ENCODE data around the gene PLCL2.

Gene PLCL2

DNA sequence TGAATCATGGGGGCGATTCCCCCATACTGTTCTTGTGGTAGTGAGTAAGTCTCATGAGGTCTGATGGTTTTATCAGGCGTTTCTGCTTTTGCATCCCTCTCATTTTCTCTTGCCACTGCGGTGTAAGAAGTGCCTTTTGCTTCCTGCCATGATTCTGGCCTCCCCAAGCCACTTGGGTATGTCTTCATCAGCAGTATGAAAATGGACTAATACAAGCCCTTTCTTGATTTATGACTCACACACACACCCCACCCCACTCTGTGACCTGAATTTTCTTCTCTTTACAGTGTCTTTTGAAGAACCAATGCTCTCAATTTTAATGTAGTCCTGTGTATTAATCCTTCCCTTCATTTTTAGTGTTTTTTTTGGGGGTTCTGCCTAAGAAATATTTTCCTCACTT is 244.8 kb downstream of the PLCL2 start:
- Histone ChIP-seq H2AFZ (ENCODE audit: low read depth, low read length, severe bottlenecking) (no peak overlapping the region), H3K27me3 (ENCODE audit: low read length) (no peaks in the 10 kb centered on the region), H3F3A (ENCODE audit: insufficient read depth) (no peaks in the 10 kb centered on the region), H3K9ac (ENCODE audit: low read length) (no peak overlapping the region), H3K79me2 (ENCODE audit: insufficient read depth, low read length) (no peaks in the 10 kb centered on the region), H3K36me3 (ENCODE audit: low read length) (no peaks in the 10 kb centered on the region), H3K4me3 (ENCODE audit: insufficient read depth, low read length, poor library complexity, severe bottlenecking) (no peak overlapping the region), H3K4me2 (ENCODE audit: low read depth, low read length, poor library complexity, severe bottlenecking) (no peak overlapping the region), H4K20me1 (ENCODE audit: low read depth, low read length) (no peaks in the 10 kb centered on the region), H3K9me2 (replicated peaks; ENCODE audit: insufficient read depth, low read length) (no peaks in the 10 kb centered on the region), H3K9me3 (ENCODE audit: insufficient read depth, low read length) (no peaks in the 10 kb centered on the region), H3K27ac (ENCODE audit: low read depth, low read length) (no peak overlapping the region)
- TF ChIP-seq, protein P1, sequence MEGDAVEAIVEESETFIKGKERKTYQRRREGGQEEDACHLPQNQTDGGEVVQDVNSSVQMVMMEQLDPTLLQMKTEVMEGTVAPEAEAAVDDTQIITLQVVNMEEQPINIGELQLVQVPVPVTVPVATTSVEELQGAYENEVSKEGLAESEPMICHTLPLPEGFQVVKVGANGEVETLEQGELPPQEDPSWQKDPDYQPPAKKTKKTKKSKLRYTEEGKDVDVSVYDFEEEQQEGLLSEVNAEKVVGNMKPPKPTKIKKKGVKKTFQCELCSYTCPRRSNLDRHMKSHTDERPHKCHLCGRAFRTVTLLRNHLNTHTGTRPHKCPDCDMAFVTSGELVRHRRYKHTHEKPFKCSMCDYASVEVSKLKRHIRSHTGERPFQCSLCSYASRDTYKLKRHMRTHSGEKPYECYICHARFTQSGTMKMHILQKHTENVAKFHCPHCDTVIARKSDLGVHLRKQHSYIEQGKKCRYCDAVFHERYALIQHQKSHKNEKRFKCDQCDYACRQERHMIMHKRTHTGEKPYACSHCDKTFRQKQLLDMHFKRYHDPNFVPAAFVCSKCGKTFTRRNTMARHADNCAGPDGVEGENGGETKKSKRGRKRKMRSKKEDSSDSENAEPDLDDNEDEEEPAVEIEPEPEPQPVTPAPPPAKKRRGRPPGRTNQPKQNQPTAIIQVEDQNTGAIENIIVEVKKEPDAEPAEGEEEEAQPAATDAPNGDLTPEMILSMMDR (IDR thresholded peaks at IDR 0.05; ENCODE audit: insufficient read depth, low read length, poor library complexity, severe bottlenecking): no peak
- no peak for TF ChIP-seq EZH2phosphoT487 (conservative IDR thresholded peaks at IDR 0.05; ENCODE audit: low read length)

DNA sequence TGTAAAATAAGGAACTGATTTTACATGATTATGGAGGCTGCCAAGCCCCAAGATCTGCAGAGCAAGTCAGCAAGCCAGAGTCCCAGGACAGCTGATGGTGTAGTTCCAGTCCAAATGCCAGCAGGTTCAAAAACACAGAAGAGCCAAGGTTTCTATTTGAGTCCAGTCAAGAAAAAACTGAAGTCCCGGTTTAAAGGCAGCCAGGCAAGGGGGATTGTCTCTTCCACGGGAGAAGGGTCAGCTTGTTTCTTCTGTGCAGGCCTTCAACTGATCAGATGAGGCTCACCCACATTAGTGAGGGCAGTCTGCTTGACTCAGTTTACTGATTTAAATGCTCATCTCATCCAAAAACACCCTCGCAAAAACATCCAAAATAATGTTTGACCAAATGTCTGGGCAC is 246.2 kb downstream of the PLCL2 start:
- no peaks in the 10 kb centered on the region for H3K9me3 ChIP-seq (ENCODE audit: insufficient read depth, low read length)
- no peak overlapping the region for H3K27ac ChIP-seq (ENCODE audit: low read depth, low read length)
- no peak overlapping the region for H3K4me3 ChIP-seq (ENCODE audit: insufficient read depth, low read length, poor library complexity, severe bottlenecking)
- no peak overlapping the region for H3K4me2 ChIP-seq (ENCODE audit: low read depth, low read length, poor library complexity, severe bottlenecking)
- H3K79me2 ChIP-seq (ENCODE audit: insufficient read depth, low read length): no peaks in the 10 kb centered on the region
- no peaks in the 10 kb centered on the region for H4K20me1 ChIP-seq (ENCODE audit: low read depth, low read length)
- TF ChIP-seq, protein P1 (IDR thresholded peaks at IDR 0.05; ENCODE audit: insufficient read depth, low read length, poor library complexity, severe bottlenecking): no peak
- no peak for TF ChIP-seq EZH2phosphoT487 (conservative IDR thresholded peaks at IDR 0.05; ENCODE audit: low read length)
- no peak overlapping the region for H3K9ac ChIP-seq (ENCODE audit: low read length)
- H3F3A ChIP-seq (ENCODE audit: insufficient read depth): no peaks in the 10 kb centered on the region
- H3K27me3 ChIP-seq (ENCODE audit: low read length): no peaks in the 10 kb centered on the region
- H2AFZ ChIP-seq (ENCODE audit: low read depth, low read length, severe bottlenecking): no peak overlapping the region
- H3K36me3 ChIP-seq (ENCODE audit: low read length): no peaks in the 10 kb centered on the region
- H3K9me2 ChIP-seq (replicated peaks; ENCODE audit: insufficient read depth, low read length): no peaks in the 10 kb centered on the region

DNA sequence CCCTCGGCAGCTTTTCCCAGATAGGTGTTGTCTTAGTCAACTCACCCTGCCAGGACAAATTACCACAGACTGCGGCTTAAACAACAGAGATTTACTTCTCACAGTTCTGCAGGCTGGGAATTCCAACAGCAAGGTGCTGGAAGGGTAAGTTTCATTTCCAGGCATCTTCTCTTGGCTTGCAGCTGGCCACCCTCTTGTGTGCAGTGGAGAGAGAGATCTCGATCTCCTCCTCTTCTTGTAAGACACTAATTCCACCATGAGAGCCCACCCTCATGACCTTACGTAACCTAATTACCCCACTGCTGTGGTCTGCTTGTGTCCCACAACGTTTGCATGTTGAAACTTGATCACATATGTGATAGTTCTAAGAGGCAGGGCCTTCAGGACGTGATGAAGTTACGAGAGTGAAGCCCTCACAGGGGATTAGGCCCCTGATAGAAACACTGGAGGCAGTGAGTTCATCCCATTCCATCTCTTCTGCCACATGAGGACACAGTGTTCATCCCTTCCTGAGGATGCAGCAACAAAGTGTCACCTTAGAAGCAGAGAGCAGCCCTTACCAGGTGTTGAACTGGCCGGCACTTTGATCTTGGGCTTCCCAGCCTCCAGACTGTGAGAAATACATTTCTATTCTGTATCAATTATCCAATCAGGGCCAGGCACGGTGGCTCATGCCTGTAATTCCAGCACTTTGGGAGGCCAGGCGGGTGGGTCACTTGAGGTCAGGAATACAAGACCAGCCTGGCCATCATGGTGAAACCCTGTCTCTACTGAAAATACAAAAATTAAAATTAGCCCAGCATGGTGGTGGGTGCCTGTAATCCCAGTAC is 247.7 kb downstream of the PLCL2 start:
- Histone ChIP-seq H3K27me3 (ENCODE audit: low read length) (no peaks in the 10 kb centered on the region), H3K36me3 (ENCODE audit: low read length) (no peaks in the 10 kb centered on the region), H4K20me1 (ENCODE audit: low read depth, low read length) (no peaks in the 10 kb centered on the region), H3K4me3 (ENCODE audit: insufficient read depth, low read length, poor library complexity, severe bottlenecking) (no peak overlapping the region), H3K4me2 (ENCODE audit: low read depth, low read length, poor library complexity, severe bottlenecking) (no peak overlapping the region), H3K79me2 (ENCODE audit: insufficient read depth, low read length) (no peaks in the 10 kb centered on the region), H3K9me3 (ENCODE audit: insufficient read depth, low read length) (no peaks in the 10 kb centered on the region), H2AFZ (ENCODE audit: low read depth, low read length, severe bottlenecking) (no peak overlapping the region), H3K9me2 (replicated peaks; ENCODE audit: insufficient read depth, low read length) (no peaks in the 10 kb centered on the region), H3K27ac (ENCODE audit: low read depth, low read length) (no peak overlapping the region), H3F3A (ENCODE audit: insufficient read depth) (no peaks in the 10 kb centered on the region), H3K9ac (ENCODE audit: low read length) (no peak overlapping the region)
- TF ChIP-seq, protein P1 (IDR thresholded peaks at IDR 0.05; ENCODE audit: insufficient read depth, low read length, poor library complexity, severe bottlenecking): no peak
- no peak for TF ChIP-seq EZH2phosphoT487 (conservative IDR thresholded peaks at IDR 0.05; ENCODE audit: low read length)

Measured in SU-DHL-6 (cell line).